Glutamatergic neuron (in vitro differentiated cells): ENCODE results near the gene RNF26. TPM values are rescaled to one million over a fixed set of nuclear protein-coding genes. Genes with fewer than 3 reads are reported as not detected.

Experiments used
- DNase-seq: peaks from one replicate; pipeline ENCODE4 v3.0.0; 2022
- H3K27ac Mint-ChIP-seq: one replicate; pipeline ENCODE4 v1.8.0; 2020; ENCODE audit warnings: mild to moderate bottlenecking, mixed read lengths, inconsistent platforms; ENCODE audit not compliant: unreplicated experiment
- H3K27me3 Mint-ChIP-seq: one replicate; pipeline ENCODE4 v1.8.0; 2020; ENCODE audit warnings: mild to moderate bottlenecking, moderate library complexity, mixed read lengths, inconsistent platforms; ENCODE audit not compliant: unreplicated experiment
- H3K36me3 Mint-ChIP-seq: one replicate; pipeline ENCODE4 v1.8.0; 2020; ENCODE audit warnings: mild to moderate bottlenecking, mixed read lengths, inconsistent platforms; ENCODE audit not compliant: unreplicated experiment
- H3K4me1 Mint-ChIP-seq: one replicate; pipeline ENCODE4 v1.8.0; 2020; ENCODE audit warnings: mild to moderate bottlenecking, low read depth, mixed read lengths, inconsistent platforms; ENCODE audit not compliant: unreplicated experiment
- H3K4me3 Mint-ChIP-seq: one replicate; pipeline ENCODE4 v1.8.0; 2020; ENCODE audit warnings: mild to moderate bottlenecking, mixed read lengths, inconsistent platforms; ENCODE audit not compliant: unreplicated experiment
- H3K9me3 Mint-ChIP-seq: one replicate; pipeline ENCODE4 v1.8.0; 2020; ENCODE audit warnings: mild to moderate bottlenecking, moderate library complexity, mixed read lengths, inconsistent platforms; ENCODE audit not compliant: unreplicated experiment
- CTCF ChIP-seq: fragments of 200-600 bp; sonication (generic); IDR thresholded peaks from one replicate; pipeline ENCODE4 v1.5.0; 2021; ENCODE audit not compliant: partially characterized antibody, unreplicated experiment
- total RNA-seq: library from RNA; stranded (reverse); fragmentation: NEBNext Ultra II Directional; extraction: Animal tissue kit (Norgen Biotek cat#: 25700); gene quantifications from one replicate; pipeline ENCODE4 v1.2.1, GENCODE V29; 2021; ENCODE audit not compliant: unreplicated experiment

The RNF26 gene
- total RNA-seq, 1 donor from 2014 or later = 20.6 TPM

- Mint-ChIP-seq H3K36me3 (no peaks in the 10 kb centered on the region), H3K27me3 (peaks cover 17% of the 10 kb centered on the region), H3K4me1 (peaks cover 8% of the 10 kb centered on the region), H3K9me3 (peaks cover 4% of the 10 kb centered on the region), H3K4me3 (peak overlapping the region; percentile 52), H3K27ac (no peak overlapping the region)
- peak; percentile 99 for TF ChIP-seq CTCF
- peak; percentile 89 for DNase-seq
Observed at GRCh38 chr11:119339589-119340334, 5.4 kb downstream of the RNF26 start.

- H3K27me3 Mint-ChIP-seq = peaks cover 17% of the 10 kb centered on the region
Observed at GRCh38 chr11:119340335-119341221, 6.3 kb downstream of the RNF26 start, which contains the start of gene C1QTNF5. C1QTNF5 (minus strand) TSS chr11:119340883; CDS start chr11:119340397, 486 bp downstream.

DNA sequence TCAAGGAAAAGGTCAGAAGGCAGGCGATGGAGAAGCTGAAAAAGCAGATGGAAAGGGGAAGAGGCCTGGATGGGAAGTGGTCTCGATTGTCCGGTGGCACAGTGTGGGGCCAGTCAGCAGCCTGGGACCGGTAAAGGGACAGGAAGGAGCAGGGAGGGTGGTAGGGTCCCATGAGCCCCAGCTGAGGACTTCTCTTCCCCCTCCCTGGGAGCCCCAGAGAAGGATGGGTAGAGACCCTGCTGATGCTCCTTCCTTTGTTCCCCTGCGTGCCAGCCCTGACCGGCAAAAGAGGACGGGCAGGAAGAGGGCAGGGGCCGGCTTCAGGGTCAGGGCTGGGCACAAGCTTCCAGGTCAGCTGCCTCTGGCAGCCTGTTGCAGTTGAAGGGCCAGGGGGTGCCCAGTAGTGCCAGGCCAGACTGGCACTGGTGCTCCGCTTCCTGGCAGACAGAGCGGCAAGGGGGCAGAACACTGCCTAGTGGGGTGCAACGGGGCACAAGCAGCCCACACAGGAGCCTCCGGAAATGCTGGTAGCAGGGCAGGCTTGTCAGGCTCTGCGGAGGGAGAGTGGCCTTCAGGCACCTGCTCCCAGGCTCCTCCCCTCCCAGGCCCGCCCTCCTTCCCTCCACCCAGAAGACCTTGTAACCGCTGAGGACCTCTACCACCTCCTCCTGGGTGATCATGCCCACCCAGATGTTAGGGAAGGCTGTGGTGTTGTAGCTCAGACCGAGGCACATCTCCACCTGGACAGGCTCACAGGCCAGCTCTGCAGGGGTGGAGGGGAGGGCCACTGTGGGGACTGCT lies 7.1 kb downstream of the RNF26 start:
- Mint-ChIP-seq H3K36me3 (no peaks in the 10 kb centered on the region), H3K27ac (no peak overlapping the region), H3K9me3 (peaks cover 5% of the 10 kb centered on the region), H3K27me3 (peaks cover 17% of the 10 kb centered on the region), H3K4me3 (no peak overlapping the region), H3K4me1 (peaks cover 5% of the 10 kb centered on the region)
- DNase-seq = no peak
- TF ChIP-seq CTCF = no peak

More at GRCh38 chr11:119340335-119341221, 6.3 kb downstream of the RNF26 start, which contains the start of gene C1QTNF5:
- Mint-ChIP-seq H3K4me3 (peak within 1 kb of the TSS; percentile 20), H3K4me1 (peaks cover 5% of the 10 kb centered on the region), H3K27ac (no peak within 1 kb of the TSS), H3K9me3 (peaks cover 5% of the 10 kb centered on the region), H3K36me3 (no peaks in the 10 kb centered on the region)
- no peak for DNase-seq
- no peak for TF ChIP-seq CTCF

DNA sequence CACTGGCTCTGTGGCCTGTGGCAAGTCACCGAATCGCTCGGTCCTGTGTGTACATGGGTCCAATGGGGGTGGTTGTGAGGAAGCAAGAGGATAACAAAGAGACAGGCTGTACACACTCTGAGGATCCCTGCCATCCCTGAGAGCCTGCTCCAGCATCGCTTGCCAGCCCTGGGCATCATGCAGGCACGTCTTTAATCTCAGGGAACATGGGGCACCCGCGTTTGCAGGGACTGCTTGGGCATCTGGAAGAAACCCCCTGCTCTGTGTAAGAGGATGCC lies 7.6 kb downstream of the RNF26 start:
- H3K27ac Mint-ChIP-seq = no peak overlapping the region

More for the DNA sequence above, 7.6 kb downstream of the RNF26 start:
- no peak for DNase-seq
- Mint-ChIP-seq H3K9me3 (peaks cover 5% of the 10 kb centered on the region), H3K27me3 (peaks cover 17% of the 10 kb centered on the region), H3K4me3 (no peak overlapping the region), H3K4me1 (peaks cover 5% of the 10 kb centered on the region), H3K36me3 (no peaks in the 10 kb centered on the region)
- TF ChIP-seq CTCF = no peak
